ENCODE data around the gene KCNG2. TPM values are rescaled to one million over a fixed set of nuclear protein-coding genes. Genes with fewer than 3 reads are reported as not detected.

KCNG2 gene
- total RNA-seq, 4 donors from 2014 or later = 0.55 TPM; not detected in 3

GRCh38 chr18:79849328-79850207, 51.8 kb downstream of the KCNG2 start:
- Histone ChIP-seq H3K36me3 (no peaks in the 10 kb centered on the region), H3K4me1 (no peaks in the 10 kb centered on the region), H3K27me3 (peaks cover 2 to 7% (median 7%) of the 10 kb centered on the region in 3 donors), H3K27ac (no peak overlapping the region), H3K9me3 (no peaks in the 10 kb centered on the region), H3K4me3 (no peak overlapping the region)
- in situ Hi-C loops (cut with MboI; ENCODE audit: low sequenced_read_pairs in 4 of 4) (no loop called here), intact Hi-C loops (cut with DNase I; ENCODE audit: low total_unique reads) (no loop called here)
- no peak for DNase-seq
- TF ChIP-seq CTCF (IDR thresholded peaks at IDR 0.05 in 4 of 5, conservative IDR thresholded peaks at IDR 0.05 in 1 of 5) (no peak), POLR2A (IDR thresholded peaks at IDR 0.05) (no peak)
- no peak for ATAC-seq

DNA sequence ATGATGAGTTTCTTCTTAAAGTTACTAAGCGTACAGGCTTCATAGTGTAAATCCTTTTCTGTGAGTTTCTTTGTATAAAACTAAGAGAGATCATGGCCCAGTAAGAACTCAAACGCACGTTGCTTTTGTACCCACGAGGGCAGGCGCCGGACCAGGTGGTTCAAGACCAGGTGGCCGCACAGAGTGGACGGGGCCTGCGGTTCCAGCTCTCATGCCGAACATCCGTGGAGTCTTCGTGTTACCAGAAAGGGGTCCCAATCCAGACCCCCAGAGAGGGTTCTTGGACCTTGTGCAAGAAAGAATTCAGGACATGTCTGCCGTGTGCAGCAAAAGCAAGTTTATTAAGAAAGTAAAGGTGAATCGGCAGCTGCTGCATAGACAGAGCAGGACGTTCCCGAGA, 53.0 kb downstream of the KCNG2 start:
- Histone ChIP-seq H3K36me3 (no peaks in the 10 kb centered on the region), H3K4me1 (no peaks in the 10 kb centered on the region), H3K4me3 (no peak overlapping the region), H3K9me3 (no peaks in the 10 kb centered on the region), H3K27ac (no peak overlapping the region), H3K27me3 (peaks cover 11 to 18% (median 14%) of the 10 kb centered on the region in 3 donors)
- TF ChIP-seq CTCF (IDR thresholded peaks at IDR 0.05 in 4 of 5, conservative IDR thresholded peaks at IDR 0.05 in 1 of 5) = no peak
- no peak for TF ChIP-seq POLR2A (IDR thresholded peaks at IDR 0.05)
- intact Hi-C loops (cut with DNase I; ENCODE audit: low total_unique reads) = no loop called here
- ATAC-seq (no peak), DNase-seq (no peak)
- in situ Hi-C loops (cut with MboI; ENCODE audit: low sequenced_read_pairs in 4 of 4) = no loop called here

- intact Hi-C loops (cut with DNase I; ENCODE audit: low total_unique reads) (no loop called here), in situ Hi-C loops (cut with MboI; ENCODE audit: low sequenced_read_pairs in 4 of 4) (no loop called here)
- Histone ChIP-seq H3K9me3 (no peaks in the 10 kb centered on the region), H3K4me1 (peaks cover 0 to 4% of the 10 kb centered on the region in 2 donors), H3K36me3 (no peaks in the 10 kb centered on the region), H3K27me3 (peaks cover 12 to 23% (median 19%) of the 10 kb centered on the region in 3 donors), H3K4me3 (no peak overlapping the region), H3K27ac (no peak overlapping the region)
- ATAC-seq = no peak
- no peak for DNase-seq
- TF ChIP-seq POLR2A (IDR thresholded peaks at IDR 0.05) (no peak), CTCF (IDR thresholded peaks at IDR 0.05 in 4 of 5, conservative IDR thresholded peaks at IDR 0.05 in 1 of 5) (no peak)
Observed at GRCh38 chr18:79851489-79851888, 53.8 kb downstream of the KCNG2 start.

DNA sequence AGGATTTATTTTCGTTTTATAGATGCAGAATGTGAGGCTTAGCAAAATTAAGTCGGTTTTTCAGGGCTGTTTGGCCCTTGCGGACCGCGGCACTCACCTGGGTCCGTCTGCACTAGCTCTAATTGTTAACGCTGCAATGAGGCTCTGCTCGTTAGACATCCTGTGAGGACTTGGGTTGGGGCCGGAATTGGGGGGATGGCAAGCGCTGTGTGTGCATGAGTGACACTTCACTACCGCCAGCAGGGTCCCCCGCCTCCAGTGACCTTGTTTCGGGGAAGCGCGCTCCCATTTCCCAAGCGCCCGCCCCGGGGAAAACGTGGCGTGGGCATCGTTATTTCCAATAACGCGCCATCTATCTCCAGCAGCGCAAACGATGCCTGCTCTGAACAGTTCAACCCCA, 54.2 kb downstream of the KCNG2 start:
- Histone ChIP-seq H3K4me3 (no peak overlapping the region), H3K9me3 (no peaks in the 10 kb centered on the region), H3K36me3 (no peaks in the 10 kb centered on the region), H3K27ac (no peak overlapping the region), H3K27me3 (peaks cover 12 to 27% (median 21%) of the 10 kb centered on the region in 3 donors), H3K4me1 (peaks cover 0 to 7% of the 10 kb centered on the region in 2 donors)
- intact Hi-C loops (cut with DNase I; ENCODE audit: low total_unique reads) (no loop called here), in situ Hi-C loops (cut with MboI; ENCODE audit: low sequenced_read_pairs in 4 of 4) (no loop called here)
- DNase-seq (no peak), ATAC-seq (no peak)
- TF ChIP-seq CTCF (IDR thresholded peaks at IDR 0.05 in 4 of 5, conservative IDR thresholded peaks at IDR 0.05 in 1 of 5) (no peak), POLR2A (IDR thresholded peaks at IDR 0.05) (no peak)
